ENCODE measurements around the gene ADORA1. TPM values are rescaled to one million over a fixed set of nuclear protein-coding genes. Genes with fewer than 3 reads are reported as not detected.

Gene ADORA1
- polyA plus RNA-seq, 1 donor (not counting 4 experiments of a cell fraction or from before 2014, with no cell fraction given): 0.09 TPM

DNA sequence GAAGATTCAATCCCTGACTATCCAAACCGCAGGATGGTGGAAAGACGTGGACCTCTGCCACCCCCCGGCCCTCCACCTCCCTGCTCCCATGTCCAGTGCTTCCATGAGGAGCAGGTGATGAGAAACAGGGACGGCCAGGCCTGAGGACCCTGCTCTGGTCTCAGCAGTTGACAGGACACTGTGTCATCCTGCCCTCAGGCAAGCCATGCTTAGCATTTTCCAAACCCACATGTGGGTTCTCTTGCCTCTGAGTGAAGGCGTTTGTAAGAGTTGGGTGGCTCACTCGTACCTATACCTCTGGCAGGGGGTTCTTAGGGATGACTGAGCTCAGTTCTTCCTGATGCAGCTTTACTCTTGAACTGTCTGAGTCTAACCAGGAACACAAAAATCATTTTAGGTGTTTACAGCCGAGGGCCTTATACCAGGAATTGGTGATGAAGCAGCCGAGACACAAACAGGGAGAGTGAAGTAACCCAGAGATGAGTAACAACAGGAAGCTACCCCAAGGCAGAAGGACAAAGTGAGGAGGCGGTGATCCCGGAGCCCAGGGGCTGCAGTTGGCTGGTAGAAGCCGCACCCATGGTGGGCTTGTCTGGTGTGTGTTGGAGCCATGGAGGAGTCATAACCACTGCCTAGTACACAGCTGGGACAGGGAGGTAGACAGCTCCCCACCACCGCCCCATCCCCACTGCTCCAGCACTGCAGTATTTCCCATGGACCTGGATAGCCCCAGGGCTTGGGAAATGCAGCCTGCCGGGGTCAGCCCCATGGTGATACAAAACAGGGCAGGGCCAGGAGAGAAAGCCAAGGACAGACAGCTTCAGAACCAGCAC, 26.7 kb downstream of the ADORA1 start:
- dilution Hi-C loops (cut with MboI; ENCODE audit: extremely low pct_ligation_motif_present, low sequenced_read_pairs): no loop called here
- peaks cover 1% of the 10 kb centered on the region for H3K27me3 ChIP-seq (ENCODE audit: control insufficient read depth, extremely low read depth, insufficient read depth, low read length)

DNA sequence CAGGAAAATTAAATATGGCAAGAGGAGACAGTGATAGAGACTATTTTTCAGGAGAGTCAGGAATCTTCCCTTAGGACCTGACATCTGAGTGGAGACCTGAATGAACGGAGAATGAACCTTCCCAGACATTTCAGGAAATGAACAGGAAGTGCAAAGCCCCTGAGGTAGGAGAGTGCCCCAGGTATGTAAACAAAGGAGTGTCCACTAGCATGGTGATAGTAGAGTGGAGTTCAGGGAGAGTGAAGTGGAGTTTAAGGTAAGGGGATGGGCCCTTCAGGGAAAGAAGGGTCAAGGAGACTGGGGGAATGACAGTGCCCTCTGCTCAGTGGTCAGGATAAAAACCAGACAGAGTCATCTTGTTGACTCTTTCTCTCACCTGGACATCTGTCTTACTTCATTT, 28.8 kb downstream of the ADORA1 start:
- Histone ChIP-seq H3K36me3 (ENCODE audit: control insufficient read depth in 2 of 2, extremely low read depth in 1 of 2, insufficient read depth in 2 of 2, low read length in 2 of 2) (no peaks in the 10 kb centered on the region), H2AFZ (ENCODE audit: control insufficient read depth, low read length) (no peak overlapping the region), H3K9me3 (ENCODE audit: control insufficient read depth, low read depth, low read length) (peaks cover 3% of the 10 kb centered on the region), H3K27me3 (ENCODE audit: control insufficient read depth, extremely low read depth, insufficient read depth, low read length) (peaks cover 6% of the 10 kb centered on the region), H3K9me1 (ENCODE audit: control insufficient read depth, extremely low read depth, insufficient read depth, low read length) (no peaks in the 10 kb centered on the region), H3K79me2 (ENCODE audit: control insufficient read depth, insufficient read depth, low read length) (no peaks in the 10 kb centered on the region), H3K27ac (ENCODE audit: control insufficient read depth, insufficient read depth, low read length) (no peak overlapping the region), H3K4me2 (ENCODE audit: control insufficient read depth, extremely low read depth, insufficient read depth, low read depth, low read length) (no peak overlapping the region), H3K4me1 (ENCODE audit: control insufficient read depth, extremely low read depth, insufficient read depth, low read length) (peaks cover 19% of the 10 kb centered on the region), H3K4me3 (ENCODE audit: control insufficient read depth in 2 of 3, extremely low read depth in 1 of 3, insufficient read depth in 2 of 3, low read depth in 1 of 3, low read length in 3 of 3) (no peak overlapping the region), H4K20me1 (ENCODE audit: control insufficient read depth, extremely low read depth, insufficient read depth, low read length) (no peaks in the 10 kb centered on the region), H3K9ac (ENCODE audit: control insufficient read depth, extremely low read depth, insufficient read depth, low read length) (no peak overlapping the region)
- TF ChIP-seq, protein P1, sequence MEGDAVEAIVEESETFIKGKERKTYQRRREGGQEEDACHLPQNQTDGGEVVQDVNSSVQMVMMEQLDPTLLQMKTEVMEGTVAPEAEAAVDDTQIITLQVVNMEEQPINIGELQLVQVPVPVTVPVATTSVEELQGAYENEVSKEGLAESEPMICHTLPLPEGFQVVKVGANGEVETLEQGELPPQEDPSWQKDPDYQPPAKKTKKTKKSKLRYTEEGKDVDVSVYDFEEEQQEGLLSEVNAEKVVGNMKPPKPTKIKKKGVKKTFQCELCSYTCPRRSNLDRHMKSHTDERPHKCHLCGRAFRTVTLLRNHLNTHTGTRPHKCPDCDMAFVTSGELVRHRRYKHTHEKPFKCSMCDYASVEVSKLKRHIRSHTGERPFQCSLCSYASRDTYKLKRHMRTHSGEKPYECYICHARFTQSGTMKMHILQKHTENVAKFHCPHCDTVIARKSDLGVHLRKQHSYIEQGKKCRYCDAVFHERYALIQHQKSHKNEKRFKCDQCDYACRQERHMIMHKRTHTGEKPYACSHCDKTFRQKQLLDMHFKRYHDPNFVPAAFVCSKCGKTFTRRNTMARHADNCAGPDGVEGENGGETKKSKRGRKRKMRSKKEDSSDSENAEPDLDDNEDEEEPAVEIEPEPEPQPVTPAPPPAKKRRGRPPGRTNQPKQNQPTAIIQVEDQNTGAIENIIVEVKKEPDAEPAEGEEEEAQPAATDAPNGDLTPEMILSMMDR (optimal IDR thresholded peaks at IDR 0.05 in 1 of 3, IDR thresholded peaks at IDR 0.05 in 1 of 3, conservative IDR thresholded peaks at IDR 0.05 in 1 of 3; ENCODE audit: extremely low read depth in 1 of 3, insufficient read depth in 2 of 3, low read length in 3 of 3): no peak
- TF ChIP-seq EZH2 (IDR thresholded peaks at IDR 0.05; ENCODE audit: low read length): no peak
- dilution Hi-C loops (cut with MboI; ENCODE audit: extremely low pct_ligation_motif_present, low sequenced_read_pairs): no loop called here
- FAIRE-seq (no peak), DNase-seq (ENCODE audit: low read depth, low spot score) (no peak)

More for the DNA sequence above, 26.7 kb downstream of the ADORA1 start:
- Histone ChIP-seq H3K4me2 (ENCODE audit: control insufficient read depth, extremely low read depth, insufficient read depth, low read depth, low read length) (no peak overlapping the region), H3K79me2 (ENCODE audit: control insufficient read depth, insufficient read depth, low read length) (no peaks in the 10 kb centered on the region), H3K9me1 (ENCODE audit: control insufficient read depth, extremely low read depth, insufficient read depth, low read length) (no peaks in the 10 kb centered on the region), H3K27ac (ENCODE audit: control insufficient read depth, insufficient read depth, low read length) (no peak overlapping the region), H3K36me3 (ENCODE audit: control insufficient read depth in 2 of 2, extremely low read depth in 1 of 2, insufficient read depth in 2 of 2, low read length in 2 of 2) (no peaks in the 10 kb centered on the region), H4K20me1 (ENCODE audit: control insufficient read depth, extremely low read depth, insufficient read depth, low read length) (no peaks in the 10 kb centered on the region), H3K9ac (ENCODE audit: control insufficient read depth, extremely low read depth, insufficient read depth, low read length) (no peak overlapping the region), H3K4me3 (ENCODE audit: control insufficient read depth in 2 of 3, extremely low read depth in 1 of 3, insufficient read depth in 2 of 3, low read depth in 1 of 3, low read length in 3 of 3) (no peak overlapping the region), H3K9me3 (ENCODE audit: control insufficient read depth, low read depth, low read length) (peaks cover 3% of the 10 kb centered on the region), H3K4me1 (ENCODE audit: control insufficient read depth, extremely low read depth, insufficient read depth, low read length) (peaks cover 19% of the 10 kb centered on the region), H2AFZ (ENCODE audit: control insufficient read depth, low read length) (no peak overlapping the region)
- FAIRE-seq: peak; percentile 78
- peak; percentile 50 for DNase-seq (ENCODE audit: low read depth, low spot score)
- TF ChIP-seq EZH2 (IDR thresholded peaks at IDR 0.05; ENCODE audit: low read length): no peak
- TF ChIP-seq, protein P1 (optimal IDR thresholded peaks at IDR 0.05 in 1 of 3, IDR thresholded peaks at IDR 0.05 in 1 of 3, conservative IDR thresholded peaks at IDR 0.05 in 1 of 3; ENCODE audit: extremely low read depth in 1 of 3, insufficient read depth in 2 of 3, low read length in 3 of 3): no peak
